Midbrain (tissue), 1 donor: ENCODE measurements around the gene KPTN.
"Not testable (repeated sequence)": the region's sequence is repeated elsewhere in the genome, so short reads cannot be mapped to it uniquely, and the experiment has no call there.

Experiments used
- DNase-seq: peaks from one replicate; lab custom pipeline; 2025; lab: John Stamatoyannopoulos, UW

Gene KPTN

DNA sequence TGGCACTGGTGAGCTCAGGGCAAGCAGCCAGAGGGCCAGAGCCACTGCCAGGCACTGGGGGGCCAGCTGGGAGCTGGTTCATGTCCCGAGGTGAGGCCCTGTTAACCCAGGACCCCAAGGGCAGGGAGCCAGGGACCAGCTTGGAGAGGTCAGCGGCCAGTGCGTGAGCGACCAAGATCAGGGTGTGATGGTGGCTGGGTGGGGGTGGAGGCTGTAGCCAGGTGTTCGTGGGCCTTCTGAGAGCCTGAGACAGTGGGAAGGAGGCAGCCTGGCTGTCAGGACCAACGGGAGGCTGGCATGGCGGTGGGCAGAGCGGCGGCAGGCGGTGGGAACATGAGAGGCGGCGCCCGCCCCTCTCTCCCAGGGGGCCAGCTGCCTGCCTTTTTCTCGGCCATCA is 8.1 kb upstream of the KPTN start:
- no peak for DNase-seq

DNA sequence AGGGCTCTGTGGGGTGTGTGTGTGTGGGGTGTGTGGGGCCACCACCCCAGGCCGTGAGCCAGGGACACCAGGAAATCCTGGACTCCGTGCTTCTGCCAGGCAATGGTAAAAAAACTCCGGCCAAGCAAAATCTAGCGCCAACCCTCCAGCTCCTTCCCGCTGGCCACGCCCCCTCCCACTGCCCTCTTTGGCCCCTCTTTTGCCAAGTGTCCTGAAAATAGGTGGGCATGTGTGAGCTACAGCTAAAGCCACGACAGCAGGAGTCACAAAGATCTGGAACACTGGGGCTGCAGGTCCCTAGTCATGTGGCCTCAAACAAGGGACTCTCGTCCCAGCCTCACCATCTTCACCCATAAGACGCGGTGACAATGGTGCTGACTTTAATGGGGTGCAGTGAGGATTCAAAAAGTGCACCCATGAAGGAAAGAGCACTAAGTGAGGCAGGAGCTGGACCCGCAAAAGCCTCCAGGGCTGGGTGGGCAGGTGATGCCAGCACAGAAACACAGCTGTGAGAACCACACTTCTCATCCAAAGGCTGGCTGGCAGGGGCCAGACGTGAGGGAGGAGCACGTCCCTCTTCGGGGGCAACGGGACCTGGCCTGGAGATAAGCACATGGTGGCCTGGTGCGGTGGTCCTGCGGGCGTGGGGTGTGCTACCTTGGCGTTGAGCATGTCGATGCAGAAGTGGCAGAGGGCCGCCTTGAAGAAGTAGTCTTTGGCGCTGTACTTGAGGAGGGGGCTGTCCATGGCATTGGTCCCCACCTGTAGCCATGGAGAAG is 7.5 kb upstream of the KPTN start:
- DNase-seq = no peak

DNA sequence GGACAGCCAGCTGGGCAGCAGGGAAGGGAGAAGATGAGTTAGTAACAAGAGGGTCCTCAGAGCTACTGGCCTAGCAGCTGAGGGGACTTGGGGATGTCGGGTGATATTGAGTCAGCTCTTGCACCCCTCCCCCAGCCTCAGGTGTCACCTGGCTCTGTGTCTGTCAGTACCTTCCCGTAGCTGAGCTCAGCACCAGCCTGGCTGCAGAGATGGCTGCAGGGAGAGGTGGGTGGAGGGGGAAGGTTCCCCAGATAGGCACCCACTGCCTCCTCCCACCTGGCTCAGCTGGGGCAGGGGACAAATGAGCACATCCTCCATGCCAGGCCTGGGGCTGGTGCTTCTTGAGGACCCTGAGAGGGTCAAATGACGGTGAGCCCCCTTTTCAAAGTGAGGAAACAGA is 6.8 kb upstream of the KPTN start:
- DNase-seq = no peak

DNA sequence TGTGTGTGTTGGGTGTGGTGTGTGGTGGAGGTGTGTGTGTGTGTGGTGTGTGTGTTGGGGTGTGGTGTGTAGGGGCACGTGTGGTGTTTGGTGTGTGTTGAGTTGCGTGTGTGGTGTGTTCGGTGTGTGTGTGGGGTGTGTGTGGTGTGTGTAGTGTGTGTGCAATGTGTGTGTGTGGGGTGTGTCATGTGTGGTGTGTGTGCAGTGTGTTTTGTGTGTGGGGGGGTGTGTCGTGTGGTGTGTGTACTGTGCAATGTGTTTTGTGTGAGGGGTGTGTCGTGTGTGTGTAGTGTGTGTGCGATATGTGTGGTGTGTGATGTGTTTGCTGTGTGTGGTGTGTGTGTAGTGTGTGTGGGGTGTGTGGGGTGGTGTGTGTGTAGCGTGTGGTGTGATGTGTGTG is 6.0 kb upstream of the KPTN start:
- DNase-seq = no peak

DNA sequence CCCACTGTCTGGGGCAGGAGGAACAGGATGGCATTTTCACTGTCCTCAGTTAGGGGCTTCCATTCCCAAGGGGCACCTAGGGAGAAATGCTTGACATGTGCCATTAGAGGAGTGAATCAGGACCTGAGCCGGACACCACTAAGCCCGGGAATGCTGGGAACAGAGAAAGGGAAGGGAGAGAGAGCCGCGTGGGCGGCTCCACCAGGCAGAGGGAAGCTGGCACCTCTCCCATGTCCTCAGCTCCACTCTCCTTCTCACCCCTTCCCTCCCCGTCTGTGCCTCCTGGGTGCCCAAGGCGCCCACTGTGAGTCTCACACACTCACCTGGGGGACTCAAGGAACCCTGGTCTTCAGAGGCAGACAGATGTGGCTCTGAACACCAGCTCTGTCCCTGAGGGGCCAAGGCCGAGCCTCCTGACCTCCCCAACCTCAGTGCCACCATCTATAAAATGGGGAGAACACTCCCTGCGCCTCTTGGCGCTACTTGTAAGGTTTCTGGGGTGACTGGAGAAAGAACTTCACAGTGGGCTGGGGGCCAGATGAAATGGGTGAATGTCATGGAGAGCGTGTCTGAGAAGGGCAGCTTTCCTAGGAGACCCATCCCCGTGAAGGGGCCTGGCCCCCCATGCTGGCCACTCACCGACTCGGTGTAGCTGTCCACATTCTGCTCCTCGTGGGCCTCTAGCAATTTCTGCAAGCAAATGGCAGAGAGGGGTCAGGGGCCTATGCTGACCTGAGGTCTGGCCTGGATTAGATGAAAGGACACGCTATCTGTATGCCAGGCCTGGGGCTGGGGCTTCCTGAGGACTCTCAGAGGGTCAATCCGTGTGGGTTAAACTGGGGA is 5.3 kb upstream of the KPTN start:
- no peak for DNase-seq

DNA sequence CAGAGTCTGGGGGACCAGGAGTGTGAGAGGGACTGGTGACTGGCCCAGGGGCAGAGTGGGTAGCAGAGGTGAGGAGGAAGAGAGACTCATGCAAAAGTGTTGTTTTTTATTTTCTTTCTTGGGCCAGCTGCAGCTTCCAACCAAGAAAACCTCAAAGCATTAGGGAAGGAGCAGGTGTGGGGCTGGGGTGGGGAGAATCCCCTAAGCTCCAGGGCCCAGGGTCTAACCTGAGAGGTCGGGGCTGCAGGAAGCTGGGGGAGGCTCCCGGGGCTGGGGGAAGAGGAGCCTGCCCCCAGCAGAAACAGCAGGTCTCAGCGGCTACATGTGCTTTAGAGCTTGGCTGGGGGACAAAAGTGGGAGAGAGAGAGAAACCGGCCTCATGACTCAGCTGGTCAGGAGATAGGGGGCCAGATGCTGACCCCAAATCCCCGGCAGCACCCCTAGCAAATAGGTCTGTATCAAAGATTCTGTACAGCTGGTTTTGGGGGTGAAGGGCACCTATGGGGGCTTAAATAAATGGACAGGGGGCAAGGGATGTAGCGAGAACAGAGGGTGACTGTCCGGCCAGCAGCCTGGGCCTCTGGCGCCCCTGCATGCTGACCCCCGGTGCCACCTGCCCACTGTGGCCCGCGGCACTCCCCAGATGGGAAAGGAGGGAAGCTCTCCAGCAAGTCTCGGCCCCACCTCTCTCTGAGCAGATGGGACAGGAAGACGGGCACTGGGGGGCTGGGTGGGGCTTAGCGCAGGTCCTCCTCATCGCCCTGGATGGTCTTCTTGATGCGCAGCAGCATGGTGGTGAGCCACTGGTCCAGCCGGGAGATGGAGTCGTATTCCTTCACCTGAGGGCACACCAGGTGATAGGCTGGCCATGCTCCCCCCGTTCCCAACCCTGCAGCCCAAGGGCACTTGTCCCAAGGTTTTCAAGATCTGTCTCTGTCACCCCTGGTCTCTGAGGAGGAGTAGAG is 3.8 kb upstream of the KPTN start:
- no peak for DNase-seq

DNA sequence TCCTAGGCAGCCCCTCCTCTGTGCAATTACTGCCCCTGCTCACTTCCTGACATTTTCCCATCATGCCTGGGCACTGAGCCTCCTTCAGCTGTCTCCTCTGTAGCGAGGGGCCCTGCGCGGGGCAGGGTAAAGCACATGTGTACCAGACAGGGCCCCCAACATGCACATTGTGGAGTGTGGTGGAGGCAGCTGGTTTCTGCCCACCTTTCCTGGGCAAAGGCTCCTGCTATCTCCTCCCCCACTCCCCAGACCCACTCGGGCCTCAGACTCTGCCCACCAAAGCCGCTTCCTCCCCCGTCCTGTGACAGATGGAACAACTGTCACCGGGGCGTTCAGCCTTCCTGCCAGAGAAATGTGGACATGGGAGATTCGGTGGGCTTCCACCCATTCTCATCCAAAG is 2.9 kb upstream of the KPTN start:
- DNase-seq = no peak

DNA sequence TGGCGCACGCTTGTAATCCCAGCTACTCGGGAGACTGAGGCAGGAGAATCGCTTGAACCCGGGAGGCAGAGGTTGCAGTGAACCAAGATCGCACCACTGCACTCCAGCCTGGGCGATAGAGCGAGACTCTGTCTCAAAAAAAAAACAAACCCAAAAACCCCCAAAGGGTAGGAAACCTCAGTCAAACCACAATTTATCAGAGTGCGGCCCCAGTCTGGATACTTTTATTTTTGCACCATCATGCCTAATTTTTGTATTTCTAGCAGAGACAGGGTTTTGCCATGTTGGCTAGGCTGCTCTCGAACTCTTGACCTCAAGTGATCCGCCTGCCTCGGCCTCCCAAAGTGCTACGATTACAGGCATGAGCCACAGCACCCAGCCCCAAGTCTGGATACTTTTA is 2.2 kb upstream of the KPTN start:
- not testable (repeated sequence) for DNase-seq

DNA sequence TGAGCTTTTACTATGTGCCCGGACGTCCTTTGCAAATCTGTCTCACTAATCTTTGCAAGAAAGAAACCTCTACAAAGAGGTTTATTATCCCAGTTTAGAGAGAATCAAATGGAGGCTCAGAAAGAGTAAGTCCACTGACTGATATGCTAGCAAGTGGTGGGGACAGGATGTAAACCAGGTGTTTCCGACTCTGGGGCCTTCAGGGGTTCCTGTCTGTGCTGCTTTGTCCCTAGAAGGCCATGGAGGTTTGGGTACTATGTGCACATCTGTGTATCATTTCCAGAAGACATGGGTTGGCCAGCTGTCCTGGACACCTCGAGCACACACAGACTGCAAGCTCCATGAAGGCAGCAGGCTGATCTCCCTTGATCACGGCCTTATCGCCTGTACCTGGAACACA is 1.2 kb upstream of the KPTN start:
- DNase-seq = no peak

DNA sequence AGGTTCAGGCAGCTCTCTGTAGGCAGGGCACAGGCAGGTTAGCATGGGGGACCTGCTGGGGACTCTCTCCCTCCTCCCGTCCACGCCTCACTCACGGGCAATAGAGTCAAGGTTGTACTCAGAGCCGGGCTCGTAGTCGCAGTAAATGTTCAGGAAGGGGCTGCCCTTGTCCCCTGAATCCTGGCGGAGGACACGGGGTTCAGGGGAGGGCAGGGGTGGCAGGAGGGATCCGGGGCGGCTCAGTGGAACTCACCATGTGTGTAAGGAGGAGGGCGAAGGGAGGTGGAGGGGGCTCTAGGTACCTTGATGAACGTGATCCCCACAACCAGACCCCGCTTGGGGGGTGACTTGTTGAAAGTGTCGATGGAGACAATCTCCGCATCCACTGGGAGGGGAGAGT is 819 bp downstream of the KPTN start:
- DNase-seq = no peak

DNA sequence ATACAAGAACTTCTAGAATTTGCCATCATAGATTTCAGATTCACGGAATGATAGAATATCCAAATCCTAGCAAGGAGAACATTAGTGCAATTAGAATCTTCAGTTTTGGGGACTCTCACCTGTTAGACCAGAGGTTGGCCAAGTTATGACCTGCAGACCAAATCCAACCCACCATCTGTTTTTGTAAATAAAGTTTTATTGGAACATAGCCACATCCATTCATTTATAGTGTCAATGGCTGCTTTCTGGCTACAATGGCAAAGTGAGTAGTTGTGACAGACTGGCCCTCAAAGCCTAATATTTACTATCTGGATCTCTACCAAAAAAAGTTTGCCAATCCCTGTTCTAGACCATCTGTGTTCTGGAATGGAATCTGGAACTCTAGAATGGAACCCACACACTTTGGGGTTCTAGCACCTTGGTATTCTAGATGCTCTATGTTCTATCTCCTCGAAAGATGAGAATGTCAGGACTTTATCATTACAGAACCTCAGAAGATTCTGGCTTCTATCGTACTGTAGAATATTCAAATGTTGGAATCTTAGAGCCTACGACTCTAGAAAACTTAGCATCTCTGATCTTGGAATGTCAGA is 2.5 kb downstream of the KPTN start:
- DNase-seq = no peak

DNA sequence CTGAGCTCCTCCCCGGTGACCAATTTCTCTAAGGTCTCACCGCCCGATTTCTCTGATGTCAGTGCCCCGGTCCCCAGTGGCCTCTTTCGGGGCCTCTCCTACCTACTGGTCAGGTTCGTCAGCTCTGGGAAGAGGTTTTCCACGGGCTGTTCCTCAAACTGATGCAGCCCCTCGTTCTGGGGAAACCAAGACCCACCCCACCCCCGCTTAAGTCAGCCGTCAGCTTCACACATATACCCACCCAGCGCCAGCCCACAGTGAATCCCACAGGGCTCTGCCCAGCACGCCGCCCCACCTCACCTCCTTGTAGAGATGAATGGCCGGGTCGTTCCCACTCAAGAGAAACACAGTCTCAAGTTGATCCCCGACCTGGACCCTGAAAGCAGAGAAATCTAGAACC is 3.4 kb downstream of the KPTN start:
- no peak for DNase-seq

DNA sequence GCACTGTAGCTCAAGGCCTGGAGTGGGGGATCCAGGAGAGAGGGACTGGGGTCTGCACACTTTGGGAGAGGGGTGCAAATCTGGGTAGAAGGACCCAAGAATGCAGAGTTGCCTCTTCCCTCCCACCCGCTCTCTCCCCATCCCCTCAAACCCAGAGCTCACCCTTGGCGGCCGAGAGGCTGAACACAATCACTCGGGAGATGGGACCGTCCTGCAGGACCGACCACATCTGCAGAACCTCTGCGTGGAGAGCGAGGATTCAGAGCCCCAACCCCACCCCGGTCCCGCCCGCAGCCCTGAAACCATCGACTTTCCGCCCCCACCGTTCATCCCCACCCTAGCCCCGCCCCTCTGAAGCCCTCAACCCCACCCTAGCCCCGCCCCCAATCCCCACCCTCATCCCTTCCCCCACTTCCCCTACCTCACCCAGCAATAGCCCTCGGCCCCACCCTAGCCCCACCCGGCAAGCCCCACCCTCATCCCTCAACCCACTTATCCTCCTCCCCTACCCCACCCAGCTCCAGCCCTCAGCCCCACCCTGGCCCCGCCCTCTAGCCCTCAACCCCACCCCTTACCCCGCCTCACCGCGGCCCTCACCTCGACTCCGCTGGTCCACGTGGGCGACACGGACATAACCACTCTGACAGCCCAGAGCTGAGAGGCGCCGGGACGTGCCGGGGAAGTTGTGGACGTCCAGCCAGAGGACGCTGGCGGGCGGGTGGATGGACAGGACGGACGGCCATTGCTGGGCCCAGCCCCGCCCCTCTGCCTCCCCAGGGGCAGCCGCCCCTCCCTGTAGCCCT is 4.1 kb downstream of the KPTN start:
- no peak for DNase-seq

DNA sequence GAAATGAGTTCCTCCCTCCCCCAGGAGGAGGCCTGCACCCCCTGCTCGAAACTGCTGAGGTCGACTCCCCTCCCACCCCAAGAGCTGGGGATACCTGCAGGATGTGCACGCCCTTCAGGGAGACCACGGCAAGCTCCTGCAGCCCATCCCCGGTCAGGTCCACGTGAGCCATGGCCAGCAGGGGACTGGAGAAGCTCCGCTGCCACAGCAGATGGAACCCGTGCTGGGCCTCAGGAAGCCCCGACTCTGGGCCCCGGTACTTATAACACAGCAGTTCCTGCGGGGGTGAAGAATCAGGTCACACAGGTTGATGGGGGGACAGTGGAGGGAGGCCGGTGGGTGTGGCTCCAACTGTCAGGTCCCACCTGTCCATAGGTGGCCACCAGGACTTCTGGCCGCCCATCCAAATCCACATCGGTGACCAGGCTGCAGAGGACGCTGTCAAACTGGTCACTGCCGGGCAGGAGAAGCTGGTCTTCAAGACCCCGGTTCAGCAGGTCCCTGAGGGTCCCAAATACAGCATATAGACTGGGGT is 7.5 kb downstream of the KPTN start:
- no peak for DNase-seq

DNA sequence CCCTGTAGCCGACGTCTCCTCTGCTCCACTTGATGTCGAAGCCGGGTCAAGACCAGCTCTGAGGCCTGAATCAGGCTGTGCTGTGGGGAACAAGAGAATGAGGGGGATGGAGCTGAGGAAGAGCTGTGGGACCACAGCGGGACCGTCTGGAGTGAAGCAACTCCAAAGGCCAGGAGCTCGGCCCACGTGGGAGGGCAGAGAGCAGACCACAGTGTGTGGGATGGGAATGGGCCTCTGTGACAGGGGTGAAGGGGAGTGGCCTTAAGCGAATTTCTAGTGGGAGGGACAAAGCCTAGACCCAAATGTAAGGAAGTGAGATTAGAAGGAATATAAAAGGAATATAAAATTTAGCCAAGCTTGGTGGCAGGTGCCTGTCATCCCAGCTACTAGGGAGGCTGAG is 8.6 kb downstream of the KPTN start:
- no peak for DNase-seq

DNA sequence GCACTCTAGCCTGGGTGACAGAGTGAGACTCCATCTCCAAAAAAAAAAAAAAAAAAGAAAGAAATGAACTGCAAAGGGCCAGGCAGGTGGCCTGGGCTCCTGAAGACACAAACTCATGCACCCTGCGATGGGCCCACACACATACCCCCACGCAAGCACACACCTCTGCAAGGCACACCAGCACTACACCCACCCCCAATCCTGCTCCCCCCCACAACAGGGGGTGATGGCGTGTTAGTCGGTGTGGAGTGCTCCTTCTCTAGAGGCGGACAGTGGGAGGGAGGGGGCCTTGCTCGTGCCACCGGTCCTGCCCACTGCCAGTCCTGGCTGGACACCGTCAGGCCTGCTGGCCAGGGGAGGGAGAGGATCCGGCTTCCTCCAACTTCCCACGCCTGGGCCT is 10.7 kb downstream of the KPTN start:
- DNase-seq = no peak

DNA sequence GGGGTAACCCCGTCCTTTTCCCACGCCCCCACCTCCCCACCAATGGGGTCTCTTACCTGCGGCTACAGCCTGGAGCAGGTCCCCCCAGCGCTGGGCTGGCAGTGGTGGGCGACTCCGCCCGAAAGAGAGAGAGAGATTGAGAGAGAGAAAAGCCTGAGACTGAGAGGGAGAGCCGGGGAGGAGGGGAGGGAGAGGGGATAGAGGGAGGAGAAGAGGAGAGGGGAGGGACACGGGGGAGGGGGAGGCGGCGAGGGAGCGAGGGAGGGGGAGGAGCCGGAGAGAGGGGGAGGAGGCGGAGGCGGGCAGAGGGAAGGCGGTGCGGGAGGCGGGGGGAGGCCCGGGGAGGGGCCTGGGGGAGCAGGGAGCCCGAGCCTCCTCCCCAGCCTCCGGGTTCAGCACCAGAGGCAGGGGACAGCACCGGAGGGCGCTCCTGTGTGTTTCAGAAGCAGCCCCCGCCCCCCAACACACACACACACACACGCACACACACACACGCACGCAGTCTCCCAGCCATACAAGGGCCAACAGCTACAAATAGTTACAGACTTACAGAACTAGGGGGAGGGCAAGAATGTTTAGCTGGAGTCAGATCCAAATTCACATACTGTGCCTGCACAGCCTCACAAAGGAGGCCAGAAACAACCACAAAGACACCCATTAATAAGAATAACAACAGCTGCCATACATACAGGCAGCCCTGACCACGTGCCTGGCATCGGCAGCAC is 12.1 kb downstream of the KPTN start, which contains the start of gene SLC8A2:
Gene SLC8A2 (minus strand): TSS at position 161 of the 725 bp plus-strand sequence. CDS start 5,490 bp downstream, outside the sequence.
- peak; percentile 31 for DNase-seq

DNA sequence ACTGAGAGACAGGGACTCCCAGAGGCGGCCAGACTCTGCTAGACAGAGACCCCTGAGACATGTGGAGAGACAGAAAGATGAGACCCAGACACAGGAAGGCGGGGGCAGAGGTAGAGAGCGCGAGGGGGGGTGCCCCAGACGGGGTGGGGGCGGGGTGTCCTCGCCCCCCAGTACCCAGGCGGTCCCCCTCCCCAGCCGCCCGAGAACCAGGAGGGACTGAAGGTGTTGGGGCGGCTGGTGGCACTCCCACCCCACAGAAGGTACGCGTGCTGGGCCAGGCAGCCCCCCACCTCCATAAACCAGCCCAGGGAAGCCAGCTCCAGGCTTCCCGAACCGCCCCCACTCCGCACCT is 12.7 kb downstream of the KPTN start:
- no peak for DNase-seq

DNA sequence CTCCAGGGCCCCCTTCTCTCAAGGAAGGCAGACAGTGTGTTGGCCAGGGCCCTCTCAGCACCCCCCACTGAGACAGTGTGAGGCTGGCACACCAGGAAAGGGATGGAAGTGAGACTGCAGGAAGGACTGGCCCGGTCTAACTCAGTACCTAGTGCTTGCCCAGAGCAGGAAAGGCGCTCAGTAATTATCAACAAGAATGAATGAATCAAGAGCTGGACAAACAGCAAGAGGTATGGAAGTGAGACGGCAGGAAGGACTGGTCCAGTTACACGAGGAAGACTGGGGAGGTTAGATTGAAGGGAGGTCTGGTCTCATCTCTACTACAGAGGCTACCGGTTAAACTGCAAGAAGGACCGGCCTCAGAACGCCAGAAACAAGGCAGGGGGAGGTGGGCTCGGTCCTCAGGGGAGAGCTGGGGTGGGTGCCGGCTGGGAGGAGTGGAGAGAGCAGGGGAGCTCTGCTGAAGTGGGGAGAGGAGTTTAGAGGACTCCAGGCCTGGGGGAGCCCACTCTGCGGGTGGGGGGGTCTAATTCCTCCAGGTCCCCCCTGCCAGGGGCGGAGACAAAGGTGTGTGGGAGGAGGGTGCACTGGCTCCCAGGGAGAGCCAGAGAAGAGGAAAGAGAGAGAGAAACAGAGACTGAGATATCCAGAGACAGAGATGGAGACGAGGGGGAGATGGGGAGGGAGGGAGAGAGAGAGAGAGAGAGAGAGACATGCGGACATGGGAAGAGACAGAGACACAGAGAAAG is 13.4 kb downstream of the KPTN start:
- DNase-seq = no peak
